ENCODE results near the gene HCFC1R1. TPM values are rescaled to one million over a fixed set of nuclear protein-coding genes. Genes with fewer than 3 reads are reported as not detected.
A peak's percentile ranks its signal among the peaks of the same experiment; 100 is the strongest.

The HCFC1R1 gene
- total and polyA plus RNA-seq, 2 experiments from 2014 or later = 30.2 to 192 TPM

DNA sequence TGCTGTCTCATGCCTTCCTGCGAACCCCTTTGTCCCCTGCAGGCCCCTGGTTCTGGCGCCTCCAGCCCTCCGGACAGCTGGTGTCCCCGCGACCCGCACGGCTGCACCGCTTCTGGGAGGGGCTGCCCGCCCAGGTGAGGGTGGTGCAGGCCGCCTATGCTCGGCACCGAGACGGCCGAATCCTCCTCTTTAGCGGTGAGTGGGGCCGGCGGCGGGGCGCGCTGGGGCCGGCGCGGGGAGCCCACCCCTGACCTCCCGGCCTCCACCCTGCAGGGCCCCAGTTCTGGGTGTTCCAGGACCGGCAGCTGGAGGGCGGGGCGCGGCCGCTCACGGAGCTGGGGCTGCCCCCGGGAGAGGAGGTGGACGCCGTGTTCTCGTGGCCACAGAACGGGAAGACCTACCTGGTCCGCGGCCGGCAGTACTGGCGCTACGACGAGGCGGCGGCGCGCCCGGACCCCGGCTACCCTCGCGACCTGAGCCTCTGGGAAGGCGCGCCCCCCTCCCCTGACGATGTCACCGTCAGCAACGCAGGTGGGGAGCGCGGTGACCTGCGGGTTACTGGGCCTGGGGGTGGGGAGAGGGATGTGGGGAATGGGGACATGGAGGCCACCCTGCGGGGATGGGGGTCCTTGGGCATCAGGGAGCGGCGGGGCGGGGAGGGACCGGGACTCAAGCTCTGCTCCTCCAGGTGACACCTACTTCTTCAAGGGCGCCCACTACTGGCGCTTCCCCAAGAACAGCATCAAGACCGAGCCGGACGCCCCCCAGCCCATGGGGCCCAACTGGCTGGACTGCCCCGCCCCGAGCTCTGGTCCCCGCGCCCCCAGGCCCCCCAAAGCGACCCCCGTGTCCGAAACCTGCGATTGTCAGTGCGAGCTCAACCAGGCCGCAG is 34.6 kb upstream of the HCFC1R1 start:
- peaks cover 13% of the 10 kb centered on the region for H3K27me3 Mint-ChIP-seq (ENCODE audit: insufficient read depth, low read depth, poor library complexity)
- peak; percentile 84 for DNase-seq (ENCODE audit: low spot score)
- Histone ChIP-seq H3K4me2 (peak overlapping the region; percentile 85), H4K20me1 (replicated peaks; ENCODE audit: insufficient read depth) (no peaks in the 10 kb centered on the region; the same call in 1 of the 2 replicates), H3K9me2 (ENCODE audit: insufficient read depth) (no peaks in the 10 kb centered on the region), H3K36me3 (ENCODE audit: insufficient read depth) (no peaks in the 10 kb centered on the region), H3K27me3 (ENCODE audit: insufficient read depth) (peaks cover 4% of the 10 kb centered on the region; the same call in 1 of the 2 replicates), H2AFZ (peak overlapping the region; percentile 88; the same call in 1 of the 2 replicates), H3K79me2 (replicated peaks; ENCODE audit: insufficient read depth) (no peaks in the 10 kb centered on the region; the same call in 1 of the 2 replicates), H3K4me1 (ENCODE audit: insufficient read depth) (peaks cover 10% of the 10 kb centered on the region), H3K4me3 (peak overlapping the region; percentile 84), H3K27ac (ENCODE audit: low read depth) (no peak overlapping the region), H3F3A (replicated peaks; ENCODE audit: low read depth) (peaks cover 15% of the 10 kb centered on the region)
- H3K36me3 Mint-ChIP-seq (ENCODE audit: low read depth) = peaks cover 21% of the 10 kb centered on the region; the same call in 2 of the 3 replicates
- peaks cover 20% of the 10 kb centered on the region for H3K4me1 Mint-ChIP-seq
- no peak overlapping the region for H3K27ac Mint-ChIP-seq
- TF ChIP-seq NANOG (IDR thresholded peaks at IDR 0.05; ENCODE audit: borderline replicate concordance) (no peak), POLR2AphosphoS5 (IDR thresholded peaks at IDR 0.05; ENCODE audit: low read depth) (0 out of 2 replicates have a peak, but pooled peaks have one; percentile 24), EZH2 (IDR thresholded peaks at IDR 0.05; ENCODE audit: low read depth, unreplicated experiment) (no peak), JUNB (IDR thresholded peaks at IDR 0.05; ENCODE audit: unreplicated experiment) (no peak), ZNF331 (CRISPR knock-in tag; IDR thresholded peaks at IDR 0.05; ENCODE audit: low read depth) (no peak), EZH2phosphoT487 (IDR thresholded peaks at IDR 0.05; ENCODE audit: unreplicated experiment) (no peak), STAT1 (IDR thresholded peaks at IDR 0.05; ENCODE audit: unreplicated experiment) (no peak), ZNF114 (CRISPR knock-in tag; IDR thresholded peaks at IDR 0.05) (no peak), CREB1 (CRISPR knock-in tag; IDR thresholded peaks at IDR 0.05; ENCODE audit: low read depth) (no peak)
- TF ChIP-seq, protein P1, sequence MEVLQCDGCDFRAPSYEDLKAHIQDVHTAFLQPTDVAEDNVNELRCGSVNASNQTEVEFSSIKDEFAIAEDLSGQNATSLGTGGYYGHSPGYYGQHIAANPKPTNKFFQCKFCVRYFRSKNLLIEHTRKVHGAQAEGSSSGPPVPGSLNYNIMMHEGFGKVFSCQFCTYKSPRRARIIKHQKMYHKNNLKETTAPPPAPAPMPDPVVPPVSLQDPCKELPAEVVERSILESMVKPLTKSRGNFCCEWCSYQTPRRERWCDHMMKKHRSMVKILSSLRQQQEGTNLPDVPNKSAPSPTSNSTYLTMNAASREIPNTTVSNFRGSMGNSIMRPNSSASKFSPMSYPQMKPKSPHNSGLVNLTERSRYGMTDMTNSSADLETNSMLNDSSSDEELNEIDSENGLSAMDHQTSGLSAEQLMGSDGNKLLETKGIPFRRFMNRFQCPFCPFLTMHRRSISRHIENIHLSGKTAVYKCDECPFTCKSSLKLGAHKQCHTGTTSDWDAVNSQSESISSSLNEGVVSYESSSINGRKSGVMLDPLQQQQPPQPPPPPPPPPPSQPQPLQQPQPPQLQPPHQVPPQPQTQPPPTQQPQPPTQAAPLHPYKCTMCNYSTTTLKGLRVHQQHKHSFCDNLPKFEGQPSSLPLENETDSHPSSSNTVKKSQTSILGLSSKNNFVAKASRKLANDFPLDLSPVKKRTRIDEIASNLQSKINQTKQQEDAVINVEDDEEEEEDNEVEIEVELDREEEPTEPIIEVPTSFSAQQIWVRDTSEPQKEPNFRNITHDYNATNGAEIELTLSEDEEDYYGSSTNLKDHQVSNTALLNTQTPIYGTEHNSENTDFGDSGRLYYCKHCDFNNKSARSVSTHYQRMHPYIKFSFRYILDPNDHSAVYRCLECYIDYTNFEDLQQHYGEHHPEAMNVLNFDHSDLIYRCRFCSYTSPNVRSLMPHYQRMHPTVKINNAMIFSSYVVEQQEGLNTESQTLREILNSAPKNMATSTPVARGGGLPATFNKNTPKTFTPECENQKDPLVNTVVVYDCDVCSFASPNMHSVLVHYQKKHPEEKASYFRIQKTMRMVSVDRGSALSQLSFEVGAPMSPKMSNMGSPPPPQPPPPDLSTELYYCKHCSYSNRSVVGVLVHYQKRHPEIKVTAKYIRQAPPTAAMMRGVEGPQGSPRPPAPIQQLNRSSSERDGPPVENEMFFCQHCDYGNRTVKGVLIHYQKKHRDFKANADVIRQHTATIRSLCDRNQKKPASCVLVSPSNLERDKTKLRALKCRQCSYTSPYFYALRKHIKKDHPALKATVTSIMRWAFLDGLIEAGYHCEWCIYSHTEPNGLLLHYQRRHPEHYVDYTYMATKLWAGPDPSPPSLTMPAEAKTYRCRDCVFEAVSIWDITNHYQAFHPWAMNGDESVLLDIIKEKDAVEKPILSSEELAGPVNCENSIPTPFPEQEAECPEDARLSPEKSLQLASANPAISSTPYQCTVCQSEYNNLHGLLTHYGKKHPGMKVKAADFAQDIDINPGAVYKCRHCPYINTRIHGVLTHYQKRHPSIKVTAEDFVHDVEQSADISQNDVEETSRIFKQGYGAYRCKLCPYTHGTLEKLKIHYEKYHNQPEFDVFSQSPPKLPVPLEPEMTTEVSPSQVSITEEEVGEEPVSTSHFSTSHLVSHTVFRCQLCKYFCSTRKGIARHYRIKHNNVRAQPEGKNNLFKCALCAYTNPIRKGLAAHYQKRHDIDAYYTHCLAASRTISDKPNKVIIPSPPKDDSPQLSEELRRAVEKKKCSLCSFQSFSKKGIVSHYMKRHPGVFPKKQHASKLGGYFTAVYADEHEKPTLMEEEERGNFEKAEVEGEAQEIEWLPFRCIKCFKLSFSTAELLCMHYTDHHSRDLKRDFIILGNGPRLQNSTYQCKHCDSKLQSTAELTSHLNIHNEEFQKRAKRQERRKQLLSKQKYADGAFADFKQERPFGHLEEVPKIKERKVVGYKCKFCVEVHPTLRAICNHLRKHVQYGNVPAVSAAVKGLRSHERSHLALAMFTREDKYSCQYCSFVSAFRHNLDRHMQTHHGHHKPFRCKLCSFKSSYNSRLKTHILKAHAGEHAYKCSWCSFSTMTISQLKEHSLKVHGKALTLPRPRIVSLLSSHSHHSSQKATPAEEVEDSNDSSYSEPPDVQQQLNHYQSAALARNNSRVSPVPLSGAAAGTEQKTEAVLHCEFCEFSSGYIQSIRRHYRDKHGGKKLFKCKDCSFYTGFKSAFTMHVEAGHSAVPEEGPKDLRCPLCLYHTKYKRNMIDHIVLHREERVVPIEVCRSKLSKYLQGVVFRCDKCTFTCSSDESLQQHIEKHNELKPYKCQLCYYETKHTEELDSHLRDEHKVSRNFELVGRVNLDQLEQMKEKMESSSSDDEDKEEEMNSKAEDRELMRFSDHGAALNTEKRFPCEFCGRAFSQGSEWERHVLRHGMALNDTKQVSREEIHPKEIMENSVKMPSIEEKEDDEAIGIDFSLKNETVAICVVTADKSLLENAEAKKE (CRISPR knock-in tag; IDR thresholded peaks at IDR 0.05) = no peak
- TF ChIP-seq, protein P2, sequence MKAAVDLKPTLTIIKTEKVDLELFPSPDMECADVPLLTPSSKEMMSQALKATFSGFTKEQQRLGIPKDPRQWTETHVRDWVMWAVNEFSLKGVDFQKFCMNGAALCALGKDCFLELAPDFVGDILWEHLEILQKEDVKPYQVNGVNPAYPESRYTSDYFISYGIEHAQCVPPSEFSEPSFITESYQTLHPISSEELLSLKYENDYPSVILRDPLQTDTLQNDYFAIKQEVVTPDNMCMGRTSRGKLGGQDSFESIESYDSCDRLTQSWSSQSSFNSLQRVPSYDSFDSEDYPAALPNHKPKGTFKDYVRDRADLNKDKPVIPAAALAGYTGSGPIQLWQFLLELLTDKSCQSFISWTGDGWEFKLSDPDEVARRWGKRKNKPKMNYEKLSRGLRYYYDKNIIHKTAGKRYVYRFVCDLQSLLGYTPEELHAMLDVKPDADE (IDR thresholded peaks at IDR 0.05) = no peak
- TF ChIP-seq, protein P3, sequence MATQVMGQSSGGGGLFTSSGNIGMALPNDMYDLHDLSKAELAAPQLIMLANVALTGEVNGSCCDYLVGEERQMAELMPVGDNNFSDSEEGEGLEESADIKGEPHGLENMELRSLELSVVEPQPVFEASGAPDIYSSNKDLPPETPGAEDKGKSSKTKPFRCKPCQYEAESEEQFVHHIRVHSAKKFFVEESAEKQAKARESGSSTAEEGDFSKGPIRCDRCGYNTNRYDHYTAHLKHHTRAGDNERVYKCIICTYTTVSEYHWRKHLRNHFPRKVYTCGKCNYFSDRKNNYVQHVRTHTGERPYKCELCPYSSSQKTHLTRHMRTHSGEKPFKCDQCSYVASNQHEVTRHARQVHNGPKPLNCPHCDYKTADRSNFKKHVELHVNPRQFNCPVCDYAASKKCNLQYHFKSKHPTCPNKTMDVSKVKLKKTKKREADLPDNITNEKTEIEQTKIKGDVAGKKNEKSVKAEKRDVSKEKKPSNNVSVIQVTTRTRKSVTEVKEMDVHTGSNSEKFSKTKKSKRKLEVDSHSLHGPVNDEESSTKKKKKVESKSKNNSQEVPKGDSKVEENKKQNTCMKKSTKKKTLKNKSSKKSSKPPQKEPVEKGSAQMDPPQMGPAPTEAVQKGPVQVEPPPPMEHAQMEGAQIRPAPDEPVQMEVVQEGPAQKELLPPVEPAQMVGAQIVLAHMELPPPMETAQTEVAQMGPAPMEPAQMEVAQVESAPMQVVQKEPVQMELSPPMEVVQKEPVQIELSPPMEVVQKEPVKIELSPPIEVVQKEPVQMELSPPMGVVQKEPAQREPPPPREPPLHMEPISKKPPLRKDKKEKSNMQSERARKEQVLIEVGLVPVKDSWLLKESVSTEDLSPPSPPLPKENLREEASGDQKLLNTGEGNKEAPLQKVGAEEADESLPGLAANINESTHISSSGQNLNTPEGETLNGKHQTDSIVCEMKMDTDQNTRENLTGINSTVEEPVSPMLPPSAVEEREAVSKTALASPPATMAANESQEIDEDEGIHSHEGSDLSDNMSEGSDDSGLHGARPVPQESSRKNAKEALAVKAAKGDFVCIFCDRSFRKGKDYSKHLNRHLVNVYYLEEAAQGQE (IDR thresholded peaks at IDR 0.05; ENCODE audit: unreplicated experiment) = no peak
- TF ChIP-seq, protein P4, sequence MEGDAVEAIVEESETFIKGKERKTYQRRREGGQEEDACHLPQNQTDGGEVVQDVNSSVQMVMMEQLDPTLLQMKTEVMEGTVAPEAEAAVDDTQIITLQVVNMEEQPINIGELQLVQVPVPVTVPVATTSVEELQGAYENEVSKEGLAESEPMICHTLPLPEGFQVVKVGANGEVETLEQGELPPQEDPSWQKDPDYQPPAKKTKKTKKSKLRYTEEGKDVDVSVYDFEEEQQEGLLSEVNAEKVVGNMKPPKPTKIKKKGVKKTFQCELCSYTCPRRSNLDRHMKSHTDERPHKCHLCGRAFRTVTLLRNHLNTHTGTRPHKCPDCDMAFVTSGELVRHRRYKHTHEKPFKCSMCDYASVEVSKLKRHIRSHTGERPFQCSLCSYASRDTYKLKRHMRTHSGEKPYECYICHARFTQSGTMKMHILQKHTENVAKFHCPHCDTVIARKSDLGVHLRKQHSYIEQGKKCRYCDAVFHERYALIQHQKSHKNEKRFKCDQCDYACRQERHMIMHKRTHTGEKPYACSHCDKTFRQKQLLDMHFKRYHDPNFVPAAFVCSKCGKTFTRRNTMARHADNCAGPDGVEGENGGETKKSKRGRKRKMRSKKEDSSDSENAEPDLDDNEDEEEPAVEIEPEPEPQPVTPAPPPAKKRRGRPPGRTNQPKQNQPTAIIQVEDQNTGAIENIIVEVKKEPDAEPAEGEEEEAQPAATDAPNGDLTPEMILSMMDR (conservative IDR thresholded peaks at IDR 0.05; ENCODE audit: low read depth in 2 of 2) = peak; percentile 23 to 67; a peak in 3 of 4 replicates
- H3K4me3 Mint-ChIP-seq = peak overlapping the region; percentile 81
- H3K9me3 Mint-ChIP-seq = no peaks in the 10 kb centered on the region; the same call in 2 of the 3 replicates
- ATAC-seq = peak; percentile 71

Data from GM23338 (cell line).